HG03025 (cell line): ENCODE measurements around the gene FEZF2.

Experiments
- ATAC-seq: cut with Tn5 transposase; IDR thresholded peaks from one replicate; pipeline ENCODE4 v1.9.1; 2021; ENCODE audit warnings: mild to moderate bottlenecking, moderate library complexity; ENCODE audit not compliant: unreplicated experiment, low FRiP score

Gene FEZF2

DNA sequence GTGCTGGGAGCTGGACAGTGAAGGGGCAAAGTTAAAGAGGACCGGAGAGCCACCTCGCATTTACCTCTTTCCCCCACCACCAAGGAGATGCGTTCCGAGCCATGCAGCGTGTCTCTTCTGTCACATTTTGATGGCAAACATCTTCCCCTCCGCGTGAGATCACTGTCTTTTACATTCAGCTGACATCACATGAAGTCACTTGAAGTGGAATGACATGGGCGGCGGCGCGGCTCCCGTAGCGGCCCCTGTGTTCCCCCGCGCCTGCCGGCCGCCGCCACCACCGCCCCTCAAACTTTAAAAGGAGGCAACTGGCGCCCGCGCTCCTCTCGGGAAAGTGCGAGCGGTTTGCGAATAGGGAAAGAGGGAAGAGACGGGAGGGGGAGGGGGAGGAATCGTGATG is at the start of gene FEZF2:
Gene FEZF2, minus strand, starts transcription at position 336 of the 400 bp plus-strand sequence. CDS start 682 bp downstream, outside the sequence.
- ATAC-seq: no peak

DNA sequence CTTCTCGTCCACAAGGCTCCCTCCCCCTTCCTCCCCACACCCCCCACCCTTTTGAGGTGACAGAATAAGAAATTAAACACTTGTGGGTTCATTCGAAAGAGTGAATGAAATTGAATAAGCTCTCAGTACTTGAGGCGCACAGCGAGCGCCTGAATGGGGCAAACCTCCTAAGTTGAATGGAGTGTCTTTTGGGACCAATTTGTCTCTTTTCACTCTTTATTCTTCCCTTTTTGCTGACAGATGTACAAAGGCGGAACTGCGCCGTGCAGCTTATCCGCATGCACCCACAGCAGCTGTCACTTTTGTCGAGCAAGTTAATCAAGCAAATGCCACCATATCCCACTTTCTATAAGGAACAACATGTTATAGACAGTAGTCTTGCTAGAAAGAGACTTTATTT is 47.9 kb upstream of the FEZF2 start:
- ATAC-seq: no peak

- ATAC-seq: no peak
Measured at GRCh38 chr3:62416144-62416543, 42.8 kb upstream of the FEZF2 start.

DNA sequence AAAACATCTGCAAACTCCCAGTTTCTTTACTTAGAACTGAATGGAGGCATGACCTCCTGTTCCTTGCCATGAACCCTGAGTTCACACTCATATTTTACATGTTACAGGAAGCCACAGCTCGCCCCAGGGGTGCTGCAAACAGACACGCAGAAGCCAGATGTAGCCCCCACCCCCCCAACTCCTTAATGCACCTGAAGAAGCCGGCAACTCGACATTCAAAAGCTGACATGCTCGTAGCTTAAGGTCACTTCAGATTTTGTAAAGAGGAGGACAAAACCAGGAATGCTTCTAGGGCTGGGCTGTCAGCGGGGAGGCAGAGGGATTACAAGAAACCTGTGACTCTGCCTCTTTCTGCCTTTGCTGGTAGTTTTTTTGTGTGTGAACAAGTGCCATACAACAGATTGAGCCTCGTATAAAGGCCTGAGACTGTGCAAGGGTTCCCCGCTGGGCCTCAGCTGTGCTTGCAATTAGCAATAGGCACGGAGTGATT is 42.0 kb upstream of the FEZF2 start:
- ATAC-seq: no peak

DNA sequence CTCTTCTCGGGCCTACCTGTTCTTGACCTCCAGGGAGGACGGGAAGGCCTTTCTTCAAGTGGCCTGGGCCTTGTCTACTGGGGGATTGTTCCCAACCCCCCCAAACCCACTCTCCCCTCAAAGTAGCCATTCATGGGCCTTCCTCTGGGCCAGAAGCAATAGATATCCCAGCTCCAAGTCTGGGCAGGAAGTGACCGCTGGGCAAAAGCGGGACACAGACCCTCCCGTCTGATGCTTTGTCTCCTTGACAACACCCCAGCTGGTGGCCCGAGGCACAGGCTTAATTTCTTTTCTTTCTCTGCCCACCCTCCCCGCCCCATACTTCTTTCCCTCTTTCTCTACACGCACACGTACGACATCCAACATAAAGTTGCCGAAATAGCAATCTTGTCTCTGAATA is 41.4 kb upstream of the FEZF2 start:
- no peak for ATAC-seq

GRCh38 chr3:62413687-62414086 is 40.3 kb upstream of the FEZF2 start:
- ATAC-seq: no peak

DNA sequence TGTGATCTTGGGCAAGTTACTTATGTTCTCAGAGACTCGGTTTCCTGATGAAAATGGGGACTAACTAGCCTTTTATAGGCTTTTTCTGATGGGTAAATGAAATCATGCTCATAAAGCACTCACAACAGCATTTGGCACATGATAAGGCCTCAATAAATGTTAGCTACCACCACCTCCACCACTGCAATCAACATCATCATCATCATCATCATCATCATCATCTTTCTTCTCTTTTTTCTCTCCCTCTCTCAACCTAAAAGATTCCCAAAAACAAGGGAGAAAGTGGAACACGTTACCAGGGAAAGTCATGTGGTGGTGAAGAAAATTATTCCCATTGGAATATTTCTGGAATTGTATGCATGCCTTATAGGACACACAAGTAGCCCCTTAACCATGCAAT is 33.6 kb upstream of the FEZF2 start:
- no peak for ATAC-seq

DNA sequence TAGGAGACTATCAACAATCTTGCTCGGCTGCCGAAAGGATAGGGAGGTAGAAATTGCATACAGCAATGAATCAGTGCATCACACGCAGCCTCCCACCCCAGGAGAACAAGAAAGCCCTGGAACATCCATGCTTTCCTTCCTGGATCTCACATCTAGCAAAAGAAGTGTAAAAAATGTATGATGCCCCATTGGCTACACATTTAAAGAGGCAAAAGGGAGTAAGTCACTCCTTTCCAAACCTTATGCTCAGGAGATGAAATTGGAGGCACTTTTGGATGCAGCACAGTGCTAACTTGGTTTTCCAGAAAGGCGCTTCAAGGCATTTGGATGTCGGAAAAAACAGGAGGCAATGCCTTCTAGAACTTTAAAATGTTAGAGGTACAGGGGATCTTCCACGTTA is 32.2 kb upstream of the FEZF2 start:
- no peak for ATAC-seq

GRCh38 chr3:62405135-62405534 is 31.8 kb upstream of the FEZF2 start:
- ATAC-seq: no peak

DNA sequence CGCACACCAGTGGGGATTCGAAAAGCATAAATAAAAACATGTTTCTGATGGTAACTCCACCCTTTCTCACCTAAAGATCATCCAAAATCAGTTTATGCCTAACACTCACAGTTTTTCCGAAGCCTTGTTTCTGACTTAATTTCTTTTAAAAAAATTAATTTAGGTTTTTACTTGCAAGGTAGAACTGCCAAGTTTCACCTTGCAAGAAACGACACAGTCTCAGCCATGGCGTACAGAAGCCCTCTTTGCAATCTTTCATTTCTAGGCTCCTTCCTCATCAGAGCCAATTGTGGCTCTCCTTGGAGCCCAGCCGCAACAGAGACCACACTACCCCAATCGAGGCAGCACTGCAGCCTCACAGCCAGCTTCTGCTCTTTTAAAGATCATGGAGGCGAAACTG is 31.0 kb upstream of the FEZF2 start:
- ATAC-seq: no peak

GRCh38 chr3:62403765-62404164 is 30.4 kb upstream of the FEZF2 start:
- no peak for ATAC-seq

DNA sequence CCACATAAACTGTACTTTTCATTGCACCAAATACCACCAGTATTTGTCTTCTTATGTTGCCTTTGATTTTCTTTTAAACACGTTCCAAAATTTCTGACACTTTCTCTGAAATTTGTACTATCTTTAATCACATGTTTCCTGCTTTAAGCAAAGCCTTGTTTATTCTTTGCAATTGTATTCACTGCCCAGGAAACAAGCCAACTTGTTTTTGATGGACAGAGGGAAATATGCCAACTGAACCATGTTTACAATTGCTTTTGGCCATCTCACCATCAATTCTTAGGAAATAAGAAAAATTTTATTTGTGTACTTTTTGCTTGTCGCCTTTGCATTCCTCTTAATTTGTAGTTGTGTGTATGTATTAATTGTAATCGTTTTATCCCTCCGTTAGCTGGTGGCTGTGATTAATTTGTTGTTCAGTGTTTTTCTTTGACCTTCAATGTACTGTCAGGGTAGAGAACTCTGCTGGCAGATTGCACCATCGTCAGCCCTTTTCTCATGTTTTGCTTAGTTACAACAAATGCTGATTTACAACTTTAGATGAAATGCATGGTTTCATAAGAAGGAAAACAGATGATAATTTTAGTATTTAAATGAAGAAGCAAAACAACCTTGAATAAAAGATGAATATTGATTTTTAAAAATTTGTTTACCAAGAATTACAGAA is 19.4 kb upstream of the FEZF2 start:
- ATAC-seq: no peak

DNA sequence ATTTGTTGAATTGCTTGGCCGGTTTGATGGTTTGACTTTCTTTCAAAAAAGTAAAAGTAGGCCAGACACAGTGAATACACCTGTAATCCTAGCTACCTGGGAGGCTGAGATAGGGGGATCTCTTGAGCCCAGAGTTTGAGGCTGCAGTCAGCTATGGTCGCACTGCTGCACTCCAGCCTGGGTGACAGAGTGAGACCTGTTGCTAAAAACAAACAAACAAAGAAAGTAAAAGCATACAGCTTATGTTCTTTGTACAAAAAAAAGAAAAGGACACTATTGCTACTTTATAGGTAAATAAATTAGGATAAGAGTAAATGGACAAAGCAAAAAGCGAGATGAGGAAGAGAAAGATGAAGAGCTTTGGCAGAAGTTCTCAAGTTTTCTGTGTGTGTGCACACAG is 13.9 kb upstream of the FEZF2 start:
- no peak for ATAC-seq

DNA sequence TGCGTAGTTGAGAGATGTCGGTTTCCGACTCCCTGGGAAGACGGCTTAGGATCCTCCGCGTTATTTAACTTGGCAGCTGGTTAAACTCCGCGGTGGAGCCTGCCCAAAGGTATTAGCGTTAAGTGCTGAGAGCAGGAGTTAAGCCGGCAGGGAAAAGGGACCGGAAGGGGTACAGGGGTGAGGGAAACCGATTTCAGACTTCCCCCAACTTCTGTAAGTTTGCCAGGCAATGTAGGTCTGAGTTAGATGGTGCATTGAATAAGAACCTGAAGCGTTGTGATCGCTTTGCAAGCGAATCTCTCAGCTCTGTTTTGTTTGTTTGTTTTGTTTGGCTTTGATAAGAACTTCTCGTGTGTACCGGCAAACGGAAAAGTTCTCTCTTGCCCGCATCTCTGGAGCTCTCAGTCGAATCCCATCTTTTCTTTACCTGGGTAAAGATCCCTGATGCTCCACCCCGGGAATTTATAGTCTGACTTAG is 6.0 kb upstream of the FEZF2 start:
- no peak for ATAC-seq

- no peak for ATAC-seq
Measured at GRCh38 chr3:62378921-62379320, 5.6 kb upstream of the FEZF2 start.

DNA sequence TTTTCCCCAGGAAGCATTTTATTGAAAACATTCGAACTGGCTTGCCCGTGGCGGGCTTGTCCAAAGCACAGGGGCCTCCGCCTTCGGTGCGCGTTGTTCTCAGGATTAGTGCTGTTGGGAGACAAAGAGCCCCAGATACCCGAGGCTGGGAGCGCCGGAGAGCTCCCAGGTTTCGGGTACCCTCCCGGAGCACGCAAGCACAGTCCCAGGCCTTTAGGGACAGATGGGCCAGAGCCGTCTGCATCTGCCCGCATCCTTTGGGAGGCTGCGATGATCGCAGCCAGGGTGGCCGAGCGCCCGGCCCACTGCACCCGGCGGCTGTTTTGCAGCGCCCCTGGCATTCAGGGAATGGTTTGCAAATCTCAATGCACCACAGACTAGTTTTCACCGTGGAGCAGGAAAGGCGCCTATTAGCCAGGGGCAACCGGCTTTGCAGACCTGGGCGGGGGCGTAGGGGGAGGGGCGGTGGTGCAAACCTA is 5.0 kb upstream of the FEZF2 start:
- ATAC-seq: no peak

- ATAC-seq: no peak
Measured at GRCh38 chr3:62376906-62377877, 3.8 kb upstream of the FEZF2 start.

GRCh38 chr3:62376454-62376720 is 3.0 kb upstream of the FEZF2 start:
- ATAC-seq: no peak

DNA sequence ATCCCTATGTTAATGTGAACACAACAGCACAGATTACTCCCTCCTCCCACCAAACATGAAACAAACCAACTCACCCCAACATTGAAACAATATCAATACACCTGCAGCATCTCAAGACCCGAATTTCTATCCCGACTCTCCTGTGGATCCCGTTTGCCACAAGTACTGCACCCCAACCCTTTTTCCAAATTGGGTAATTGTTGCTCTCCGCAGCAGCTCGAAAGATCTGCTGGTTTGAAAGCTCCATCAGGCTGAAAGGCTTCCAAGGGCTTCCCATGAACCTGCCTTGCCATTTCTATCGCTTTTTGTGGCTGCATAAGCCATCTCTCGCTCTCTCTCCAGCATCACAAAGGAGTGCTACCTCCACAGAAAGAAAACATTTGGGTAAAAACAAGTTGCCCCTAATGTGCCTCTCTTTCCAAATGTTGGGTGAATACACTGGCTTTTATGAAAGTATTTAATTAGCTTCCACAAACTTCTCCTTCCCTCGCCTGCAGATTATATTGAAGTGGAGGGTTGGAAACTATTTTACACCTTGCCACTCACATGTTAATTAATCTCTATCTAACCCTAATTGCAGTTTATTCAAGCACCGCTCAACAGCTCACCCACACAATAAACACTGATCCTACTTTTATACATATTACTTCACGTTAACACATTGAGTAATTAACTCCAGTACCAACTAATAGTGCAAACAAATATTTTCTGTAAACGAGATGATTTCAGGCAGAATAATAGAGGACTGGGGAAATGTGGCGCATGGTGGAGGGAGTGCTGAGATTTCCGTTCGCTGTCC is 2.5 kb upstream of the FEZF2 start:
- no peak for ATAC-seq

DNA sequence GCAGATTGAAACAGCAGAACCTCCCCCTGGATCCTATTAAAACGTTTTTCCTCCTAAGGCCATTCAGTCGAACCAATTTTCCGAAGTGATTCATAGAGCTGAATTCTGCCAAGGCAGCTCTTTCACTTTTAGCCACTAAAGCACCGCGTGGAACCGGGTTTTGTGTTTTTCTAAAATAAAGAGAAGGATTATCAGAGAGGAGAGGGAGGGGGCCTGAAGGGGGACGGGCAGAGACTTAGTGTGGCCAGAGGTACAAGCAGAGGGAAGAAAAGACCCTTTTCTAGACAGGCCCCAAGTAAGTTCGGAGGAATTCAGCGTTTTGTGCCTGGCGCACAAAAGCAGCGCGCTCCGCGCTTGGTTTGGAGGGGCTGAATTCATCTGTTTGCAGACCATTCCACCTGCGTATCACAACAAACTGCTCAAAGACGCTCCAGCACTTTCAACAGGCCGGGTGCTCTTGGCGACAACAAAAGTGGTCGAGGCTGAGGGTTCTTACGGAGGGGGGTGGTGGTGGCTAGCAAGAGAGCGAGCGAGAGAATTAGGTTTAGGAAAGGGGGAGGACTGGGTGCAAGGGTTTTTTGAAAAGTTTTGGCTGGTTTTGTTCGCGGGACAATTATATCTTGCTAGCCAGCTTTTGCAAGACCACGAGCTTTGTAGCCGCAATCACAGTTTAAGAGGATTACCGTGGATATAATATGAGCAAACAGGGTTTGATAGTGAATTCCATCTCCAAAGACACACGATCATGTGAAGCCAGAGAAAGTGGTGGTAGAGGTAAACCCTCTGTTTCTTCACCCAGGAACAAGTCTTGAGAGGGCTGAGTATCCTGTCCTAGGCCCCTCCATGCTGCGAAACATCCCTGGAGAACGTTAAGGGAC is 1.2 kb upstream of the FEZF2 start:
- ATAC-seq: no peak
